Keratinocyte (primary cell): Measurements from ENCODE around the gene CDC6. TPM values are rescaled to one million over a fixed set of nuclear protein-coding genes. Genes with fewer than 3 reads are reported as not detected.

Experiments used
- DNase-seq: peaks from one replicate; pipeline ENCODE4 v3.0.0-alpha.2; 2011; ENCODE audit warnings: low read depth, missing footprints, low spot score
- FAIRE-seq: peaks from 2 replicates; lab custom pipeline; 2011; peaks lifted over from hg19 to GRCh38; lab: Jason Lieb, UNC
- H2AFZ ChIP-seq: 2 replicates; pipeline ENCODE4 v1.6.0; 2012; ENCODE audit warnings: low read length, control low read depth, inconsistent platforms; ENCODE audit not compliant: control insufficient read depth
- H3K27ac ChIP-seq: 2 replicates; pipeline ENCODE4 v1.5.1; 2011; ENCODE audit warnings: low read length; ENCODE audit not compliant: control insufficient read depth, insufficient read depth
- H3K27me3 ChIP-seq: 3 replicates; pipeline ENCODE4 v1.6.0; 2011; ENCODE audit warnings: low read length; ENCODE audit not compliant: control insufficient read depth, insufficient read depth; ENCODE audit errors: extremely low read depth
- H3K36me3 ChIP-seq, 2 experiments: 2 replicates in 1 of 2; 3 replicates in 1 of 2; pipeline ENCODE4 v1.5.1; 2011; ENCODE audit warnings: low read length in 2 of 2, mild to moderate bottlenecking in 1 of 2; ENCODE audit not compliant: control insufficient read depth in 2 of 2, insufficient read depth in 2 of 2; ENCODE audit errors: extremely low read depth in 1 of 2
- H3K4me1 ChIP-seq: 3 replicates; pipeline ENCODE4 v1.5.1; 2011; ENCODE audit warnings: low read length; ENCODE audit not compliant: control insufficient read depth, insufficient read depth; ENCODE audit errors: extremely low read depth
- H3K4me2 ChIP-seq: 3 replicates; pipeline ENCODE4 v1.6.0; 2011; ENCODE audit warnings: low read depth, low read length; ENCODE audit not compliant: control insufficient read depth, insufficient read depth; ENCODE audit errors: extremely low read depth
- H3K4me3 ChIP-seq, 3 experiments: fragments of 200-600 bp in 1 of 3; sonication (generic) in 1 of 3; 2 replicates in 2 of 3; 3 replicates in 1 of 3; pipeline ENCODE4 v1.5.1; 2011 to 2016; ENCODE audit warnings: low read length in 3 of 3, mild to moderate bottlenecking in 3 of 3, control low read depth in 2 of 3, inconsistent platforms in 1 of 3, low read depth in 1 of 3, mixed read lengths in 1 of 3, mixed run types in 1 of 3, moderate library complexity in 1 of 3; ENCODE audit not compliant: control insufficient read depth in 2 of 3, insufficient read depth in 2 of 3; ENCODE audit errors: extremely low read depth in 1 of 3
- H3K79me2 ChIP-seq: 2 replicates; pipeline ENCODE4 v1.6.0; 2012; ENCODE audit warnings: low read length; ENCODE audit not compliant: control insufficient read depth, insufficient read depth
- H3K9ac ChIP-seq: 3 replicates; pipeline ENCODE4 v1.6.0; 2011; ENCODE audit warnings: low read length; ENCODE audit not compliant: control insufficient read depth, insufficient read depth; ENCODE audit errors: extremely low read depth
- H3K9me1 ChIP-seq: 3 replicates; pipeline ENCODE4 v1.6.0; 2011; ENCODE audit warnings: low read length; ENCODE audit not compliant: control insufficient read depth, insufficient read depth; ENCODE audit errors: extremely low read depth
- H3K9me3 ChIP-seq: 2 replicates; pipeline ENCODE4 v1.5.1; 2012; ENCODE audit warnings: low read depth, low read length; ENCODE audit not compliant: control insufficient read depth
- H4K20me1 ChIP-seq: 3 replicates; pipeline ENCODE4 v1.6.0; 2011; ENCODE audit warnings: low read length; ENCODE audit not compliant: control insufficient read depth, insufficient read depth; ENCODE audit errors: extremely low read depth
- EZH2 ChIP-seq: IDR thresholded peaks from one replicate; pipeline ENCODE4 v1.6.1; 2012; ENCODE audit warnings: inconsistent platforms, mild to moderate bottlenecking, low read length, moderate library complexity
- dilution Hi-C: fragments of 300-500 bp; cut with MboI; formaldehyde crosslinking; loops from one replicate; pipeline ENCODE4 v1.7.0; 2020; ENCODE audit warnings: low sequenced_read_pairs; ENCODE audit not compliant: extremely low pct_ligation_motif_present
- polyA plus RNA-seq, 5 experiments: library from polyadenylated mRNA; depleted of rRNA in 3 of 5; stranded (reverse) in 3 of 5; stranded (forward) in 1 of 5; unstranded in 1 of 5; fragments of >200 nt; gene quantifications; 1 replicate in 1 of 5; 2 replicates in 3 of 5; 3 replicates in 1 of 5; pipeline versions ENCODE4 v1.2.1 to v1.2.3, GENCODE V29; 2011 to 2012; ENCODE audit warnings: missing spikeins in 2 of 5, low read depth in 1 of 5, low replicate concordance in 1 of 5
- TF ChIP-seq, protein P1 (sequence below), 3 experiments: IDR thresholded peaks in 1 of 3; conservative IDR thresholded peaks in 1 of 3; optimal IDR thresholded peaks in 1 of 3; 2 replicates in 2 of 3; 3 replicates in 1 of 3; pipeline versions ENCODE3 to v1.5.1; 2011; ENCODE audit warnings: low read length in 3 of 3, mild to moderate bottlenecking in 3 of 3, moderate library complexity in 2 of 3, control low read depth in 1 of 3, inconsistent platforms in 1 of 3; ENCODE audit not compliant: insufficient read depth in 2 of 3; ENCODE audit errors: extremely low read depth in 1 of 3

Gene CDC6
- polyA plus RNA-seq, 1 donor (not counting 4 experiments of a cell fraction or from before 2014, with no cell fraction given) = 28.0 TPM

DNA sequence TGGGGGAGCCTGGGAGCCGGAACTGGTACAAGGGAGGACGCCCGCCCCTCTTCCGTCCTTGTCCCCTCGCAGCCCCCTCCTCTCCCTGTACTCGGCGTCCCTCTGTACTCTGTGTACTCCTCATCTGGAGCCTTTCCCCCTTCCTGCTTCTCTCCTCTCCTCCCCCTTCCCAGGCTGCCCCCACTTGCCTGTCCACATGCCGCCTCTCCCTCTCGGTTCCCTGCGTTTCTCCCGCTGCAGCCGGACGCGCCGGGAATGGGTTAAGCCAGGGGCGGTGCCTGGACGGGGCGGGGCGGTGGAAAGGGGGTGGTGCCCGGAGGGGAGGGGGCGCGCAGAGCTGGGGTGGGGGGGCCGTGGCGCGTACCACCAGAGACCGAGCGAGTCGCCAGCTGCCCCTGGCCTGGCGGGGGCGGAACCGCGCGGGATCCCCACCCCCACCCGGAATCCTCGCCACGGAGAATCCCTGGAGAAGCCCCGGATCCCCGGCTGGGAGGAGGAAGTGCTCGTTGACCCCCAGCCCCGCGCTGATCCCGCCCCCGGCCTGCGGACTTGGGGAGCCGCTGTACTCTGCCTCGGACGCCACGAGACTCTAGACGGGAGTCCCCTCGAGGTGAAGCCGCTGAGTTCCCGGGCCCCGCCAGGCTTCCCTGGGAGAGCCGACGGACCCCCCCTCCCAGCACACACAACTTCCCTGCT, 54.3 kb downstream of the CDC6 start:
- no peak for FAIRE-seq
- peaks cover 65% of the 10 kb centered on the region for H3K4me1 ChIP-seq

DNA sequence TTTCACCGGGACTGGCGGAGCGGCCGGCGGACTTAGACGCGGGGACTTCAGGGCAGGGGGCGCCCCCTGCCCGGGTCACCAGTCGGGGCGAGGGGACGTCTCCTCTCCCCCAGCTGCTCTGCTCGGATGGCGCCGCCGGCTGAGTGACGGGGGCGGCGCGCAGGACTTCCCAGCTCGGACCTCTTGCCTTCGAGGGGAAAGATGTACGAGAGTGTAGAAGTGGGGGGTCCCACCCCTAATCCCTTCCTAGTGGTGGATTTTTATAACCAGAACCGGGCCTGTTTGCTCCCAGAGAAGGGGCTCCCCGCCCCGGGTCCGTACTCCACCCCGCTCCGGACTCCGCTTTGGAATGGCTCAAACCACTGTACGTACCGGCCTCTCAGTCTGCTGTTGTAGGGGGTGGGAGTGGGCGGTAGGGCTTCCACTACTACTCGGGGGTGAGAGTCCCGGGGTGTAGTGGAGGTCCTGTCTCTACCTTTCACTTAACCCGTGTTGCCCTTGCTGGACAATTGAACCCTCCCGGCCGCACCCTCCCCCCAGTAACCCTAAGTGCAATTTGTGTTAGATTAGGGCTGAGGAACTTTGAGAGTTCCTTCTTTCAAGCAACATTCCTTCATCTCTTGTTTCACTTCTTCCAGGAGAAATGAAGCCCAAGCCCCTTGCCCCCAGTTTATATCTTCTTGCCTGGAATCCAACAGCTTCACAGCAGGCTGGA, 55.0 kb downstream of the CDC6 start:
- FAIRE-seq (no peak), DNase-seq (no peak)
- Histone ChIP-seq H3K79me2 (peaks cover 30% of the 10 kb centered on the region), H3K4me3 (peak overlapping the region; percentile 40 to 70 (median 63)), H3K36me3 (peaks cover 0 to 2% of the 10 kb centered on the region in 2 experiments), H3K9ac (peak overlapping the region; percentile 59), H2AFZ (no peak overlapping the region), H3K27ac (no peak overlapping the region), H3K4me2 (peak overlapping the region; percentile 75), H3K9me3 (no peaks in the 10 kb centered on the region), H3K4me1 (peaks cover 66% of the 10 kb centered on the region), H3K9me1 (no peaks in the 10 kb centered on the region), H3K27me3 (no peaks in the 10 kb centered on the region), H4K20me1 (peaks cover 3% of the 10 kb centered on the region)
- TF ChIP-seq, protein P1, sequence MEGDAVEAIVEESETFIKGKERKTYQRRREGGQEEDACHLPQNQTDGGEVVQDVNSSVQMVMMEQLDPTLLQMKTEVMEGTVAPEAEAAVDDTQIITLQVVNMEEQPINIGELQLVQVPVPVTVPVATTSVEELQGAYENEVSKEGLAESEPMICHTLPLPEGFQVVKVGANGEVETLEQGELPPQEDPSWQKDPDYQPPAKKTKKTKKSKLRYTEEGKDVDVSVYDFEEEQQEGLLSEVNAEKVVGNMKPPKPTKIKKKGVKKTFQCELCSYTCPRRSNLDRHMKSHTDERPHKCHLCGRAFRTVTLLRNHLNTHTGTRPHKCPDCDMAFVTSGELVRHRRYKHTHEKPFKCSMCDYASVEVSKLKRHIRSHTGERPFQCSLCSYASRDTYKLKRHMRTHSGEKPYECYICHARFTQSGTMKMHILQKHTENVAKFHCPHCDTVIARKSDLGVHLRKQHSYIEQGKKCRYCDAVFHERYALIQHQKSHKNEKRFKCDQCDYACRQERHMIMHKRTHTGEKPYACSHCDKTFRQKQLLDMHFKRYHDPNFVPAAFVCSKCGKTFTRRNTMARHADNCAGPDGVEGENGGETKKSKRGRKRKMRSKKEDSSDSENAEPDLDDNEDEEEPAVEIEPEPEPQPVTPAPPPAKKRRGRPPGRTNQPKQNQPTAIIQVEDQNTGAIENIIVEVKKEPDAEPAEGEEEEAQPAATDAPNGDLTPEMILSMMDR (optimal IDR thresholded peaks at IDR 0.05 in 1 of 3, IDR thresholded peaks at IDR 0.05 in 1 of 3, conservative IDR thresholded peaks at IDR 0.05 in 1 of 3; ENCODE audit: extremely low read depth in 1 of 3, insufficient read depth in 2 of 3, low read length in 3 of 3) = no peak
- TF ChIP-seq EZH2 = no peak
- dilution Hi-C loops = no loop called here

More for the DNA sequence above, 54.3 kb downstream of the CDC6 start:
- Histone ChIP-seq H3K36me3 (peaks cover 0 to 5% of the 10 kb centered on the region in 2 experiments), H3K9ac (peak overlapping the region; percentile 65), H3K4me3 (peak overlapping the region; percentile 40 to 70 (median 63)), H3K9me3 (no peaks in the 10 kb centered on the region), H3K79me2 (peaks cover 28% of the 10 kb centered on the region), H2AFZ (no peak overlapping the region), H3K27me3 (no peaks in the 10 kb centered on the region), H3K9me1 (no peaks in the 10 kb centered on the region), H3K4me2 (peak overlapping the region; percentile 76), H3K27ac (peak overlapping the region; percentile 33), H4K20me1 (peaks cover 3% of the 10 kb centered on the region)
- dilution Hi-C loops = no loop called here
- TF ChIP-seq, protein P1 (optimal IDR thresholded peaks at IDR 0.05 in 1 of 3, IDR thresholded peaks at IDR 0.05 in 1 of 3, conservative IDR thresholded peaks at IDR 0.05 in 1 of 3; ENCODE audit: extremely low read depth in 1 of 3, insufficient read depth in 2 of 3, low read length in 3 of 3) = no peak
- no peak for TF ChIP-seq EZH2
- DNase-seq = no peak
